ENCODE data around the gene CFAP54. TPM values are rescaled to one million over a fixed set of nuclear protein-coding genes. Genes with fewer than 3 reads are reported as not detected.
"Not testable (repeated sequence)": the region's sequence is repeated elsewhere in the genome, so short reads cannot be mapped to it uniquely, and the experiment has no call there.

CFAP54 gene
- total and polyA plus RNA-seq, 2 donors from 2014 or later: 0.13 to 6.6 TPM

GRCh38 chr12:96456265-96456974, 33.0 kb upstream of the CFAP54 start:
- FAIRE-seq (no peak), DNase-seq (no peak)
- Histone ChIP-seq H3K27ac (ENCODE audit: low read depth in 2 of 2, low read length in 2 of 2) (no peak overlapping the region), H3K9me3 (ENCODE audit: control insufficient read depth in 2 of 3, insufficient read depth in 1 of 3, low read length in 3 of 3) (no peaks in the 10 kb centered on the region), H3K27me3 (ENCODE audit: control insufficient read depth, insufficient read depth, low read length) (no peaks in the 10 kb centered on the region), H3K9ac (ENCODE audit: low read length in 3 of 3) (no peak overlapping the region), H3K4me1 (ENCODE audit: control insufficient read depth in 2 of 3, insufficient read depth in 2 of 3, low read depth in 1 of 3, low read length in 3 of 3) (no peaks in the 10 kb centered on the region), H3K36me3 (ENCODE audit: control insufficient read depth in 2 of 3, insufficient read depth in 3 of 3, low read length in 3 of 3) (no peaks in the 10 kb centered on the region), H3K4me3 (ENCODE audit: low read length in 3 of 3) (no peak overlapping the region)
- no peak for TF ChIP-seq CTCF (IDR thresholded peaks at IDR 0.05; ENCODE audit: borderline replicate concordance, extremely low read depth, insufficient read depth)
- intact Hi-C loops (cut with DNase I): no loop called here

- no peaks in the 10 kb centered on the region for H3K9me3 ChIP-seq (ENCODE audit: control insufficient read depth in 2 of 3, insufficient read depth in 1 of 3, low read length in 3 of 3)
- intact Hi-C loops (cut with DNase I): no loop called here
- no peak overlapping the region for H3K4me3 ChIP-seq (ENCODE audit: low read length in 3 of 3)
- no peaks in the 10 kb centered on the region for H3K36me3 ChIP-seq (ENCODE audit: control insufficient read depth in 2 of 3, insufficient read depth in 3 of 3, low read length in 3 of 3)
- no peak for TF ChIP-seq CTCF (IDR thresholded peaks at IDR 0.05; ENCODE audit: borderline replicate concordance, extremely low read depth, insufficient read depth)
- H3K27me3 ChIP-seq (ENCODE audit: control insufficient read depth, insufficient read depth, low read length): no peaks in the 10 kb centered on the region
- no peak for DNase-seq
- no peak for FAIRE-seq
- no peak overlapping the region for H3K9ac ChIP-seq (ENCODE audit: low read length in 3 of 3)
- H3K4me1 ChIP-seq (ENCODE audit: control insufficient read depth in 2 of 3, insufficient read depth in 2 of 3, low read depth in 1 of 3, low read length in 3 of 3): no peaks in the 10 kb centered on the region
- H3K27ac ChIP-seq (ENCODE audit: low read depth in 2 of 2, low read length in 2 of 2): no peak overlapping the region
These were observed 32.0 kb upstream of the CFAP54 start for GRCh38 chr12:96457191-96457930.

- H3K4me3 ChIP-seq (ENCODE audit: low read length in 3 of 3); intact Hi-C loops (cut with DNase I); FAIRE-seq; H3K4me1 ChIP-seq (ENCODE audit: control insufficient read depth in 2 of 3, insufficient read depth in 2 of 3, low read depth in 1 of 3, low read length in 3 of 3); H3K27ac ChIP-seq (ENCODE audit: low read depth in 2 of 2, low read length in 2 of 2); H3K36me3 ChIP-seq (ENCODE audit: control insufficient read depth in 2 of 3, insufficient read depth in 3 of 3, low read length in 3 of 3); H3K9ac ChIP-seq (ENCODE audit: low read length in 3 of 3); DNase-seq; H3K27me3 ChIP-seq (ENCODE audit: control insufficient read depth, insufficient read depth, low read length); H3K9me3 ChIP-seq (ENCODE audit: control insufficient read depth in 2 of 3, insufficient read depth in 1 of 3, low read length in 3 of 3): not testable (repeated sequence)
These were observed 30.1 kb upstream of the CFAP54 start for GRCh38 chr12:96459281-96459680.

GRCh38 chr12:96462571-96463280, 26.7 kb upstream of the CFAP54 start:
- no peak overlapping the region for H3K4me3 ChIP-seq (ENCODE audit: low read length in 3 of 3)
- intact Hi-C loops (cut with DNase I): no loop called here
- TF ChIP-seq CTCF (IDR thresholded peaks at IDR 0.05; ENCODE audit: borderline replicate concordance, extremely low read depth, insufficient read depth): no peak
- H3K9me3 ChIP-seq (ENCODE audit: control insufficient read depth in 2 of 3, insufficient read depth in 1 of 3, low read length in 3 of 3): no peaks in the 10 kb centered on the region
- no peaks in the 10 kb centered on the region for H3K27me3 ChIP-seq (ENCODE audit: control insufficient read depth, insufficient read depth, low read length)
- H3K9ac ChIP-seq (ENCODE audit: low read length in 3 of 3): no peak overlapping the region
- H3K36me3 ChIP-seq (ENCODE audit: control insufficient read depth in 2 of 3, insufficient read depth in 3 of 3, low read length in 3 of 3): no peaks in the 10 kb centered on the region
- no peak for DNase-seq
- no peak for FAIRE-seq
- no peak overlapping the region for H3K27ac ChIP-seq (ENCODE audit: low read depth in 2 of 2, low read length in 2 of 2)
- H3K4me1 ChIP-seq (ENCODE audit: control insufficient read depth in 2 of 3, insufficient read depth in 2 of 3, low read depth in 1 of 3, low read length in 3 of 3): no peaks in the 10 kb centered on the region

Measured in kidney (tissue), 14 donors.